H9 (cell line): ENCODE measurements around the gene SRXN1. TPM values are rescaled to one million over a fixed set of nuclear protein-coding genes. Genes with fewer than 3 reads are reported as not detected.

Experiments
- DNase-seq: peaks from one replicate; pipeline ENCODE4 v3.0.0-alpha.2; 2017
- H2AFZ ChIP-seq: one replicate; pipeline ENCODE4 v1.6.1; 2013; ENCODE audit warnings: mild to moderate bottlenecking, low read length, control low read depth, moderate library complexity
- H2AK5ac ChIP-seq: 2 replicates; pipeline ENCODE4 v1.6.1; 2013; ENCODE audit warnings: low read length, control low read depth, mixed read lengths; ENCODE audit not compliant: insufficient read length
- H2BK120ac ChIP-seq: one replicate; pipeline ENCODE4 v1.6.1; 2013; ENCODE audit warnings: low read depth, mild to moderate bottlenecking, low read length, control low read depth, inconsistent platforms; ENCODE audit not compliant: poor library complexity, severe bottlenecking
- H2BK12ac ChIP-seq: 2 replicates; pipeline ENCODE4 v1.6.1; 2013; ENCODE audit warnings: low read length, control low read depth, mixed read lengths, low read depth; ENCODE audit not compliant: insufficient read length
- H2BK15ac ChIP-seq: 2 replicates; pipeline ENCODE4 v1.6.1; 2013; ENCODE audit warnings: low read depth, low read length, control low read depth
- H2BK20ac ChIP-seq: one replicate; pipeline ENCODE4 v1.6.1; 2013; ENCODE audit warnings: low read depth, mild to moderate bottlenecking, low read length, control low read depth, inconsistent platforms; ENCODE audit not compliant: poor library complexity, severe bottlenecking
- H2BK5ac ChIP-seq: 2 replicates; pipeline ENCODE4 v1.6.1; 2013; ENCODE audit warnings: low read length, control low read depth, mixed read lengths; ENCODE audit not compliant: insufficient read length
- H3K14ac ChIP-seq: 2 replicates; pipeline ENCODE4 v1.6.1; 2013; ENCODE audit warnings: low read length, control low read depth; ENCODE audit not compliant: insufficient read depth
- H3K18ac ChIP-seq: 2 replicates; pipeline ENCODE4 v1.6.1; 2013; ENCODE audit warnings: low read depth, mild to moderate bottlenecking, mixed read lengths, low read length, control low read depth; ENCODE audit not compliant: insufficient read length
- H3K23ac ChIP-seq: 2 replicates; pipeline ENCODE4 v1.6.1; 2013; ENCODE audit warnings: low read length, control low read depth, mixed read lengths, low read depth; ENCODE audit not compliant: insufficient read length
- H3K23me2 ChIP-seq: 2 replicates; pipeline ENCODE4 v1.6.1; 2013; ENCODE audit warnings: low read depth, mild to moderate bottlenecking, mixed read lengths, low read length, control low read depth; ENCODE audit not compliant: insufficient read length, poor library complexity, severe bottlenecking
- H3K27ac ChIP-seq: 2 replicates; pipeline ENCODE4 v1.5.1; 2013; ENCODE audit warnings: low read length, control low read depth, mixed read lengths, low read depth; ENCODE audit not compliant: insufficient read length
- H3K27me3 ChIP-seq: 2 replicates; pipeline ENCODE4 v1.6.1; 2013; ENCODE audit warnings: low read length, control low read depth, inconsistent platforms; ENCODE audit not compliant: insufficient read depth
- H3K4ac ChIP-seq: 2 replicates; pipeline ENCODE4 v1.6.1; 2013; ENCODE audit warnings: low read depth, mild to moderate bottlenecking, control low read depth, inconsistent platforms, low read length, moderate library complexity
- H3K4me1 ChIP-seq: 2 replicates; pipeline ENCODE4 v1.6.1; 2013; ENCODE audit warnings: low read length, control low read depth, inconsistent platforms; ENCODE audit not compliant: insufficient read depth
- H3K4me2 ChIP-seq: 2 replicates; pipeline ENCODE4 v1.6.1; 2013; ENCODE audit warnings: low read length, control low read depth, mixed read lengths; ENCODE audit not compliant: insufficient read length, insufficient read depth
- H3K56ac ChIP-seq: 2 replicates; pipeline ENCODE4 v1.6.1; 2013; ENCODE audit warnings: low read depth, mild to moderate bottlenecking, mixed read lengths, low read length, control low read depth; ENCODE audit not compliant: insufficient read length
- H3K79me1 ChIP-seq: 2 replicates; pipeline ENCODE4 v1.6.1; 2013; ENCODE audit warnings: low read depth, mild to moderate bottlenecking, moderate library complexity, low read length, control low read depth, inconsistent platforms; ENCODE audit not compliant: insufficient read depth, poor library complexity, severe bottlenecking
- H3K79me2 ChIP-seq: 2 replicates; pipeline ENCODE4 v1.6.1; 2013; ENCODE audit warnings: low read length, control low read depth, inconsistent platforms; ENCODE audit not compliant: insufficient read depth
- H3K9ac ChIP-seq: 2 replicates; pipeline ENCODE4 v1.6.1; 2013; ENCODE audit warnings: low read length, control low read depth, mixed read lengths; ENCODE audit not compliant: insufficient read length; ENCODE audit errors: extremely low read depth
- H3K9me3 ChIP-seq: one replicate; pipeline ENCODE4 v1.6.1; 2013; ENCODE audit warnings: low read depth, low read length, inconsistent platforms; ENCODE audit not compliant: control insufficient read depth
- H3T11ph ChIP-seq: one replicate; pipeline ENCODE4 v1.6.1; 2013; ENCODE audit warnings: mild to moderate bottlenecking, low read length, control low read depth, inconsistent platforms
- H4K20me1 ChIP-seq: one replicate; pipeline ENCODE4 v1.6.1; 2013; ENCODE audit not compliant: control insufficient read depth, insufficient read length, insufficient read depth
- H4K5ac ChIP-seq: 2 replicates; pipeline ENCODE4 v1.6.1; 2013; ENCODE audit warnings: low read depth, mild to moderate bottlenecking, mixed read lengths, low read length, control low read depth; ENCODE audit not compliant: insufficient read length
- H4K8ac ChIP-seq: replicated peaks from 2 replicates; pipeline ENCODE4 v1.6.1; 2013; ENCODE audit warnings: low read length, control low read depth, mixed read lengths, low read depth; ENCODE audit not compliant: insufficient read length
- H4K91ac ChIP-seq: 2 replicates; pipeline ENCODE4 v1.6.1; 2013; ENCODE audit warnings: low read depth, mild to moderate bottlenecking, moderate library complexity, mixed read lengths, low read length, control low read depth; ENCODE audit not compliant: insufficient read length
- H3K27ac Mint-ChIP-seq, 3 experiments: 2 replicates in 2 of 3; 3 replicates in 1 of 3; pipeline ENCODE4 v1.8.0; 2020 to 2021; ENCODE audit warnings: mixed read lengths in 3 of 3, mild to moderate bottlenecking in 1 of 3, moderate library complexity in 1 of 3
- H3K27me3 Mint-ChIP-seq: 2 replicates; pipeline ENCODE4 v1.8.0; 2021; ENCODE audit warnings: low read depth, mild to moderate bottlenecking, moderate library complexity, mixed read lengths
- H3K36me3 Mint-ChIP-seq, 3 experiments: 2 replicates in 2 of 3; 3 replicates in 1 of 3; pipeline ENCODE4 v1.8.0; 2020 to 2021; ENCODE audit warnings: low read depth in 3 of 3, mixed read lengths in 3 of 3; ENCODE audit not compliant: insufficient read depth in 1 of 3
- H3K4me1 Mint-ChIP-seq, 2 experiments: 2 replicates each; pipeline ENCODE4 v1.8.0; 2020; ENCODE audit warnings: mixed read lengths in 2 of 2
- H3K4me3 Mint-ChIP-seq, 2 experiments: 2 replicates in 1 of 2; 3 replicates in 1 of 2; pipeline ENCODE4 v1.8.0; 2020 to 2021; ENCODE audit warnings: mild to moderate bottlenecking in 2 of 2, mixed read lengths in 2 of 2, moderate library complexity in 1 of 2
- H3K9me3 Mint-ChIP-seq, 2 experiments: 2 replicates in 1 of 2; 3 replicates in 1 of 2; pipeline ENCODE4 v1.8.0; 2020; ENCODE audit warnings: mild to moderate bottlenecking in 2 of 2, mixed read lengths in 2 of 2, moderate library complexity in 1 of 2
- CTCF ChIP-seq: fragments of 200-600 bp; sonication (generic); conservative IDR thresholded peaks from 3 replicates; pipeline ENCODE4 v1.8.0; 2021; ENCODE audit warnings: antibody characterized with exemption, mild to moderate bottlenecking
- WGBS: extraction: QIAGEN DNeasy Blood & Tissue Kit; methylation state at CpG from one replicate; pipeline ENCODE4 v1.1.7; 2013; ENCODE audit warnings: missing lambda C conversion rate, low lambda C conversion rate, mixed read lengths; ENCODE audit not compliant: insufficient read length; ENCODE audit errors: extremely low coverage; 5-methylcytosine and 5-hydroxymethylcytosine counted together
- total RNA-seq: library from RNA; stranded (reverse); gene quantifications from 2 replicates; pipeline ENCODE4 v1.2.1, GENCODE V29; 2021

SRXN1 gene
- total RNA-seq, 1 experiment from 2014 or later: 25.7 TPM

- peak; percentile 63 for DNase-seq
These were observed 8.7 kb upstream of the SRXN1 start for GRCh38 chr20:661474-662270.

More at GRCh38 chr20:661474-662270, 8.7 kb upstream of the SRXN1 start:
- no peaks in the 10 kb centered on the region for H3K23me2 ChIP-seq
- H3K27ac ChIP-seq: no peak overlapping the region
- no peak overlapping the region for H2BK5ac ChIP-seq
- no peaks in the 10 kb centered on the region for H3K9me3 ChIP-seq
- Mint-ChIP-seq H3K4me3 (peak overlapping the region in 1 of 2 experiments; percentile 68; a peak in 2 of 5 replicates), H3K9me3 (no peaks in the 10 kb centered on the region; a peak in 1 of 5 replicates), H3K4me1 (peaks cover 73 to 85% of the 10 kb centered on the region in 2 experiments), H3K36me3 (no peaks in the 10 kb centered on the region; a peak in 1 of 7 replicates), H3K27ac (peak overlapping the region; percentile 57 to 95 (median 70); a peak in 2 of 7 replicates), H3K27me3 (peaks cover 8% of the 10 kb centered on the region)
- no peak overlapping the region for H3K9ac ChIP-seq
- H2AK5ac ChIP-seq: no peak overlapping the region
- no peak overlapping the region for H4K91ac ChIP-seq
- no peak overlapping the region for H3K4me2 ChIP-seq
- peak overlapping the region; percentile 66 for H3K18ac ChIP-seq
- H3K23ac ChIP-seq: no peak overlapping the region
- H4K20me1 ChIP-seq: no peaks in the 10 kb centered on the region
- no peaks in the 10 kb centered on the region for H3K27me3 ChIP-seq
- peaks cover 30% of the 10 kb centered on the region; the same call in 1 of the 2 replicates for H3K4me1 ChIP-seq
- no peak overlapping the region for H3K4ac ChIP-seq
- no peak overlapping the region for H4K8ac ChIP-seq
- no peaks in the 10 kb centered on the region for H3K79me1 ChIP-seq
- TF ChIP-seq CTCF: peak; percentile 26; the same call in 1 of the 3 replicates
- H2BK15ac ChIP-seq: no peak overlapping the region
- no peak overlapping the region for H3K56ac ChIP-seq
- H2AFZ ChIP-seq: no peak overlapping the region
- no peak overlapping the region for H2BK120ac ChIP-seq
- no peak overlapping the region for H2BK20ac ChIP-seq
- no CpG with 5 or more reads among the region's 29 CpGs for WGBS
- H3K14ac ChIP-seq: peak overlapping the region; percentile 26; the same call in 1 of the 2 replicates
- H3K79me2 ChIP-seq: no peaks in the 10 kb centered on the region
- no peak overlapping the region for H2BK12ac ChIP-seq
- H4K5ac ChIP-seq: no peak overlapping the region
- H3T11ph ChIP-seq: no peak overlapping the region
